ENCODE results near the gene FAM156A. TPM values are rescaled to one million over a fixed set of nuclear protein-coding genes. Genes with fewer than 3 reads are reported as not detected.
"Not testable (repeated sequence)": the region's sequence is repeated elsewhere in the genome, so short reads cannot be mapped to it uniquely, and the experiment has no call there.

FAM156A gene
- total RNA-seq, 1 donor from 2014 or later = 22.2 TPM

GRCh38 chrX:52905531-52905930 is 52.8 kb downstream of the FAM156A start:
- intact Hi-C loops (cut with micrococcal nuclease) = not testable (repeated sequence)

Other genes starting within 250 kb of the FAM156A start
- gene SSX2B, start 207.3 kb downstream of the FAM156A start, total RNA-seq = not detected in 2 replicates
- not detected in 2 replicates for gene SPANXN5, start 161.1 kb downstream of the FAM156A start, total RNA-seq
- not detected in 2 replicates for gene XAGE5, start 147.2 kb downstream of the FAM156A start, total RNA-seq
- not detected in 2 replicates for gene XAGE3, start 90.4 kb downstream of the FAM156A start, total RNA-seq
- 11.6 and 11.7 TPM in 2 replicates for gene FAM156B, start 61.2 kb downstream of the FAM156A start, total RNA-seq
- not detected in 2 replicates for gene GPR173, start 90.3 kb upstream of the FAM156A start, total RNA-seq
- gene TSPYL2, start 123.8 kb upstream of the FAM156A start, total RNA-seq = 20.9 and 21.0 TPM in 2 replicates
- 8.6 and 9.0 TPM in 2 replicates for gene KANTR, start 135.6 kb upstream of the FAM156A start, total RNA-seq

Measured in T-helper 1 cell treated with Interleukin-12 subunit alpha and Interleukin-12 subunit beta and Interleukin-4 antibody, amounts not matched to agents 30 ng/mL and 1 ng/mL, for 36 hours (primary cell).